Stimulated activated CD4-positive, alpha-beta T cell treated with anti-CD3 and anti-CD28 coated beads, Interleukin-1b, Interleukin-23, amount 100 ng/mL, for 24 hours (primary cell): ENCODE measurements around the gene CELF1.
"Not testable (repeated sequence)": the region's sequence is repeated elsewhere in the genome, so short reads cannot be mapped to it uniquely, and the experiment has no call there.

Experiments
- DNase-seq, 4 experiments: peaks; one replicate each; pipeline ENCODE4 v3.0.0-alpha.2; 2020; ENCODE audit warnings: low read depth in 4 of 4, low spot score in 1 of 4

Gene CELF1

GRCh38 chr11:47577460-47578041, 24.6 kb upstream of the CELF1 start:
- no peak for DNase-seq

- no peak for DNase-seq
These were observed 20.4 kb upstream of the CELF1 start for GRCh38 chr11:47573321-47573720.

- DNase-seq: no peak
These were observed 19.9 kb upstream of the CELF1 start for GRCh38 chr11:47572715-47573255.

GRCh38 chr11:47571895-47572294, 19.0 kb upstream of the CELF1 start:
- DNase-seq: no peak

- DNase-seq: no peak
These were observed 18.4 kb upstream of the CELF1 start for GRCh38 chr11:47571357-47571729.

GRCh38 chr11:47570651-47571356, 17.9 kb upstream of the CELF1 start:
- DNase-seq: no peak

- DNase-seq: no peak
These were observed 16.7 kb upstream of the CELF1 start for GRCh38 chr11:47569646-47570045.

GRCh38 chr11:47566149-47566698, 13.3 kb upstream of the CELF1 start:
- DNase-seq: peak in 1 of 4 experiments; percentile 7

GRCh38 chr11:47565340-47566148, 12.6 kb upstream of the CELF1 start, which contains the start of gene PTPMT1:
TSS of gene PTPMT1 (plus strand) at chr11:47565599. CDS start at chr11:47565623, 24 bp downstream.
- peak in 3 of 4 experiments; percentile 21 to 61 (median 56) for DNase-seq

- no peak for DNase-seq
These were observed 12.0 kb upstream of the CELF1 start for GRCh38 chr11:47564933-47565339.

GRCh38 chr11:47564366-47564765, 11.4 kb upstream of the CELF1 start:
- DNase-seq: not testable (repeated sequence)

- not testable (repeated sequence) for DNase-seq
These were observed 9.5 kb upstream of the CELF1 start for GRCh38 chr11:47562393-47562792.

GRCh38 chr11:47560426-47560825, 7.5 kb upstream of the CELF1 start:
- no peak for DNase-seq

- no peak for DNase-seq
These were observed 5.8 kb upstream of the CELF1 start for GRCh38 chr11:47558695-47559094.

GRCh38 chr11:47557004-47557403, 4.1 kb upstream of the CELF1 start:
- not testable (repeated sequence) for DNase-seq

- DNase-seq: no peak
These were observed 443 bp upstream of the CELF1 start for GRCh38 chr11:47553406-47553743.

GRCh38 chr11:47552056-47552565, 821 bp downstream of the CELF1 start:
- no peak for DNase-seq

GRCh38 chr11:47551086-47551485, 1.8 kb downstream of the CELF1 start:
- no peak for DNase-seq

GRCh38 chr11:47550288-47551047, 2.5 kb downstream of the CELF1 start:
- no peak for DNase-seq

- not testable (repeated sequence) for DNase-seq
These were observed 6.7 kb downstream of the CELF1 start for GRCh38 chr11:47546274-47546673.

- no peak for DNase-seq
These were observed 7.6 kb downstream of the CELF1 start for GRCh38 chr11:47545298-47545697.
